Caco-2 (cell line): ENCODE measurements around the gene CACNG4. TPM values are rescaled to one million over a fixed set of nuclear protein-coding genes. Genes with fewer than 3 reads are reported as not detected.

Experiments used
- BruUV-seq: library from RNA; stranded (reverse); fragments of 400-500 nt; replicated peaks from 2 replicates; lab custom pipeline; 2021; lab: Mats Ljungman, UMichigan
- CTCF ChIA-PET: fragments of 300-600 bp; sonication (Branson Sonifier 250); formaldehyde crosslinking; loops from one replicate; lab custom pipeline; 2022; ENCODE audit warnings: antibody characterized with exemption; lab: Charles Lee
- POLR2A ChIA-PET: fragments of 300-600 bp; sonication (Branson Sonifier 250); formaldehyde crosslinking; loops from one replicate; lab custom pipeline; 2022; ENCODE audit warnings: antibody characterized with exemption; lab: Charles Lee
- DNase-seq, 2 experiments: peaks; one replicate each; pipeline versions ENCODE4 v3.0.0 to v3.0.0-alpha.2; 2020 to 2022
- H3K27me3 ChIP-seq: replicated peaks from 2 replicates; pipeline ENCODE4 v1.6.0; 2011; ENCODE audit warnings: low read length; ENCODE audit not compliant: control insufficient read depth, insufficient read depth
- H3K36me3 ChIP-seq: 2 replicates; pipeline ENCODE4 v1.5.1; 2011; ENCODE audit warnings: low read length; ENCODE audit not compliant: control insufficient read depth, insufficient read depth
- H3K4me1 ChIP-seq: fragments of 250-450 bp; sonication (Bioruptor Pico); 2 replicates; pipeline ENCODE4 v1.5.1; 2020; ENCODE audit warnings: mild to moderate bottlenecking
- H3K4me3 ChIP-seq: 2 replicates; pipeline ENCODE4 v1.5.1; 2011; ENCODE audit warnings: low read depth, mild to moderate bottlenecking, control low read depth, low read length
- H3K9me3 ChIP-seq: fragments of 250-450 bp; sonication (Bioruptor Pico); 2 replicates; pipeline ENCODE4 v1.5.1; 2020; ENCODE audit warnings: mild to moderate bottlenecking, moderate library complexity
- H3K27ac Mint-ChIP-seq: one replicate; pipeline ENCODE4 v1.8.0; 2022; ENCODE audit warnings: mixed read lengths; ENCODE audit not compliant: unreplicated experiment
- H3K27me3 Mint-ChIP-seq: one replicate; pipeline ENCODE4 v1.8.0; 2022; ENCODE audit warnings: mixed read lengths; ENCODE audit not compliant: insufficient read depth, unreplicated experiment
- H3K36me3 Mint-ChIP-seq: one replicate; pipeline ENCODE4 v1.8.0; 2022; ENCODE audit warnings: mild to moderate bottlenecking, mixed read lengths; ENCODE audit not compliant: insufficient read depth, unreplicated experiment
- H3K4me1 Mint-ChIP-seq: one replicate; pipeline ENCODE4 v1.8.0; 2022; ENCODE audit warnings: low read depth, mixed read lengths; ENCODE audit not compliant: unreplicated experiment
- H3K4me3 Mint-ChIP-seq: one replicate; pipeline ENCODE4 v1.8.0; 2022; ENCODE audit warnings: mild to moderate bottlenecking, moderate library complexity, mixed read lengths; ENCODE audit not compliant: unreplicated experiment
- H3K9me3 Mint-ChIP-seq: one replicate; pipeline ENCODE4 v1.8.0; 2022; ENCODE audit warnings: mixed read lengths; ENCODE audit not compliant: unreplicated experiment
- intact Hi-C: fragments of 100-400 bp; cut with micrococcal nuclease; formaldehyde crosslinking; loops from one replicate; pipeline ENCODE4 v1.10.0; 2022; ENCODE audit not compliant: unreplicated experiment
- total RNA-seq: library from RNA; stranded (reverse); gene quantifications from 2 replicates; pipeline ENCODE4 v1.2.3, GENCODE V29; 2022
- TF ChIP-seq, protein P1 (sequence below), 2 experiments: fragments of 200-600 bp in 1 of 2; IDR thresholded peaks; 1 replicate in 1 of 2; 2 replicates in 1 of 2; pipeline versions ENCODE4 v1.5.1 to v1.8.0; 2011 to 2022; ENCODE audit warnings: antibody characterized with exemption in 1 of 2, control low read depth in 1 of 2, inconsistent platforms in 1 of 2, low read depth in 1 of 2, low read length in 1 of 2, mild to moderate bottlenecking in 1 of 2, moderate library complexity in 1 of 2; ENCODE audit not compliant: insufficient read depth in 1 of 2, severe bottlenecking in 1 of 2, unreplicated experiment in 1 of 2

The CACNG4 gene
- total RNA-seq, 1 experiment from 2014 or later = 12.8 TPM

- Mint-ChIP-seq H3K27ac (peak overlapping the region; percentile 99), H3K4me3 (peak overlapping the region; percentile 72), H3K9me3 (peaks cover 17% of the 10 kb centered on the region), H3K4me1 (peaks cover 44% of the 10 kb centered on the region), H3K36me3 (peaks cover 46% of the 10 kb centered on the region), H3K27me3 (no peaks in the 10 kb centered on the region)
- Histone ChIP-seq H3K4me1 (peaks cover 42% of the 10 kb centered on the region), H3K27me3 (no peaks in the 10 kb centered on the region), H3K9me3 (peaks cover 10% of the 10 kb centered on the region; the same call in 1 of the 2 replicates), H3K4me3 (no peak overlapping the region), H3K36me3 (no peaks in the 10 kb centered on the region)
- intact Hi-C loops = no loop called here
- POLR2A ChIA-PET = no interaction called here
- TF ChIP-seq, protein P1, sequence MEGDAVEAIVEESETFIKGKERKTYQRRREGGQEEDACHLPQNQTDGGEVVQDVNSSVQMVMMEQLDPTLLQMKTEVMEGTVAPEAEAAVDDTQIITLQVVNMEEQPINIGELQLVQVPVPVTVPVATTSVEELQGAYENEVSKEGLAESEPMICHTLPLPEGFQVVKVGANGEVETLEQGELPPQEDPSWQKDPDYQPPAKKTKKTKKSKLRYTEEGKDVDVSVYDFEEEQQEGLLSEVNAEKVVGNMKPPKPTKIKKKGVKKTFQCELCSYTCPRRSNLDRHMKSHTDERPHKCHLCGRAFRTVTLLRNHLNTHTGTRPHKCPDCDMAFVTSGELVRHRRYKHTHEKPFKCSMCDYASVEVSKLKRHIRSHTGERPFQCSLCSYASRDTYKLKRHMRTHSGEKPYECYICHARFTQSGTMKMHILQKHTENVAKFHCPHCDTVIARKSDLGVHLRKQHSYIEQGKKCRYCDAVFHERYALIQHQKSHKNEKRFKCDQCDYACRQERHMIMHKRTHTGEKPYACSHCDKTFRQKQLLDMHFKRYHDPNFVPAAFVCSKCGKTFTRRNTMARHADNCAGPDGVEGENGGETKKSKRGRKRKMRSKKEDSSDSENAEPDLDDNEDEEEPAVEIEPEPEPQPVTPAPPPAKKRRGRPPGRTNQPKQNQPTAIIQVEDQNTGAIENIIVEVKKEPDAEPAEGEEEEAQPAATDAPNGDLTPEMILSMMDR (IDR thresholded peaks at IDR 0.05; ENCODE audit: insufficient read depth in 1 of 2, low read depth in 1 of 2, low read length in 1 of 2, severe bottlenecking in 1 of 2, unreplicated experiment in 1 of 2) = no peak
- BruUV-seq = no TSS peak
- CTCF ChIA-PET = no interaction called here
- no peak for DNase-seq
Measured at GRCh38 chr17:66950325-66950724, 14.2 kb upstream of the CACNG4 start.

DNA sequence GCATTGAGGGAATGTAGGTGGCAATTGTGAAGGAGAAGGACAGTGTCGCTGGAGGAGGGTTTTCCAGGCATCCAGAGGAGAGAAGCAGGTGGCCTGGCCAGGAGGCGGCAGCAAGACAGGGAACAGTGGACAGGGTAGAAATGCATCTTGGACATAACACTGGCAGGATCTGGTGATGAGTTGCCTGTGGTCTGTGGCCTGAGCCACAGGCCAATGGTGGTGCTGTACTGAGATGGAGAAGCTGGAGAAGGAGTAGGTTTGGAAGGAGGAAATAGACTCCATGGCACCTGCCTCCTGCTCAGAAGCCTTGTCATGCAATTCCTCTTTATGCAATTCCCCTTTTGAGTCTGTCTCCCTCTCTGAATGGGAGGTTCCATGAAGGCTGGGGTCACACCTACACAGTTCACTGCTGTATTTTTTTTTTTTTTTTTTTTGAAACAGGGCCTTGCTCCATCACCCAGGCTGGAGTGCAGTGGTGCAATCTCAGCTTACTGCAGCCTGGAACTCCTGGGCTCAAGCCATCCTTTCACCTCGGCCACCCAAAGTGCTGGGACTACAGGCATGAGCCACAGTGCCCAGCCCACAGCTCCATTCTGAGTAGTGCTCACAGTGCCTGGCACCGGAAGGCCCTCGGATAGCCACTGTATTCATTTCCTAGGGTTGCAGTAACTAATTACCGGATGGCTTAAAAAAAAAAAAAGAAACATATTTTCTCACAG lies 13.5 kb upstream of the CACNG4 start:
- H3K36me3 ChIP-seq = no peaks in the 10 kb centered on the region
- no peak overlapping the region for H3K4me3 ChIP-seq
- peaks cover 10% of the 10 kb centered on the region; the same call in 1 of the 2 replicates for H3K9me3 ChIP-seq
- H3K27ac Mint-ChIP-seq = peak overlapping the region; percentile 99
- H3K4me3 Mint-ChIP-seq = peak overlapping the region; percentile 72
- peak in 1 of 2 experiments; percentile 38 for DNase-seq
- BruUV-seq = no TSS peak
- ChIA-PET CTCF (interaction anchor here (0.6 to 1.2 kb wide), 5 partner anchors 13 to 175 kb away, joined by 3 to 5 read pairs (median 4); partner anchors contain the start of gene CACNG4), POLR2A (interaction anchor here (1.4 kb wide), 1 partner anchor 27 kb away, joined by 4 read pairs; no protein-coding TSS in a partner anchor)
- peaks cover 42% of the 10 kb centered on the region for H3K4me1 ChIP-seq
- intact Hi-C loops = no loop called here
- no peaks in the 10 kb centered on the region for H3K27me3 Mint-ChIP-seq
- H3K36me3 Mint-ChIP-seq = peaks cover 46% of the 10 kb centered on the region
- H3K9me3 Mint-ChIP-seq = peaks cover 17% of the 10 kb centered on the region
- H3K27me3 ChIP-seq = no peaks in the 10 kb centered on the region
- peaks cover 40% of the 10 kb centered on the region for H3K4me1 Mint-ChIP-seq
- TF ChIP-seq, protein P1 (IDR thresholded peaks at IDR 0.05; ENCODE audit: insufficient read depth in 1 of 2, low read depth in 1 of 2, low read length in 1 of 2, severe bottlenecking in 1 of 2, unreplicated experiment in 1 of 2) = no peak

DNA sequence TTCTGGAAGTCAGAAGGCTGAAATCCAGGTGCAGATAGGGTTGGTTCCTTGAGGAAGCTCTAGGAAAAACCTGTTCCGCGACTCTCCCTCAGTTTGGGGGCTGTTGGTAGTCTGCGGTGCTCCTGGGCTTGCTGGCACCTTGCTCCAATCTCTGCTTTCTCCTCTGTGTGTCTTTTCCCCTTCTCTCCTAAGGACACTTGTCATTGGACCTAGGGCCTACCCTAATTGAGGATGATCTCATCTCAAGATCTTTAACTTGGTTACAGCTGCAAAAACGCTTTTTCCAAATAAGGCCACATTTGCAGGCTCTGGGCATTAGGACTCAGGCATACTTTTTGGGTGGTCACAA lies 12.9 kb upstream of the CACNG4 start:
- H3K4me1 Mint-ChIP-seq = peaks cover 35% of the 10 kb centered on the region
- H3K36me3 Mint-ChIP-seq = peaks cover 40% of the 10 kb centered on the region

More for the DNA sequence above, 12.9 kb upstream of the CACNG4 start:
- Histone ChIP-seq H3K4me1 (peaks cover 42% of the 10 kb centered on the region), H3K27me3 (no peaks in the 10 kb centered on the region), H3K9me3 (peaks cover 10% of the 10 kb centered on the region; the same call in 1 of the 2 replicates), H3K36me3 (no peaks in the 10 kb centered on the region), H3K4me3 (no peak overlapping the region)
- TF ChIP-seq, protein P1 (IDR thresholded peaks at IDR 0.05; ENCODE audit: insufficient read depth in 1 of 2, low read depth in 1 of 2, low read length in 1 of 2, severe bottlenecking in 1 of 2, unreplicated experiment in 1 of 2) = no peak
- ChIA-PET POLR2A (interaction anchor here (1.4 kb wide), 1 partner anchor 28 kb away, joined by 4 read pairs; no protein-coding TSS in a partner anchor), CTCF (interaction anchor here (0.6 to 1.2 kb wide), 7 partner anchors 12 to 175 kb away, joined by 3 to 5 read pairs (median 4); partner anchors contain the start of gene CACNG4)
- peak; percentile 72 to 82 for DNase-seq
- Mint-ChIP-seq H3K4me3 (peak overlapping the region; percentile 72), H3K27me3 (no peaks in the 10 kb centered on the region), H3K9me3 (peaks cover 17% of the 10 kb centered on the region), H3K27ac (peak overlapping the region; percentile 99)
- intact Hi-C loops = no loop called here
- TSS peak; percentile 84 for BruUV-seq
